Measurements from ENCODE around the gene CRTAC1. TPM values are rescaled to one million over a fixed set of nuclear protein-coding genes. Genes with fewer than 3 reads are reported as not detected.

The CRTAC1 gene
- total and polyA plus RNA-seq, 10 of the 15 experiments (the other 5 are each of a cell fraction or from before 2014, with no cell fraction given): 0.10 TPM; not detected in 9

GRCh38 chr10:97892939-97893338 lies 137.5 kb downstream of the CRTAC1 start:
- no peak for FAIRE-seq
- CTCF ChIA-PET: interaction anchor here (0.9 kb wide), 1 partner anchor 22 kb away, joined by 3 read pairs; no protein-coding TSS in a partner anchor

More at GRCh38 chr10:97892939-97893338, 137.5 kb downstream of the CRTAC1 start:
- H4K20me1 ChIP-seq (ENCODE audit: control insufficient read depth, insufficient read depth): no peaks in the 10 kb centered on the region
- no peaks in the 10 kb centered on the region for H3K4me1 ChIP-seq (ENCODE audit: control insufficient read depth, insufficient read depth, low read length)
- RAD21 ChIA-PET (ENCODE audit: unreplicated experiment): no interaction called here
- H3K4me2 ChIP-seq (ENCODE audit: control insufficient read depth, insufficient read depth): no peak overlapping the region
- no peak overlapping the region for H3K27ac ChIP-seq (ENCODE audit: control insufficient read depth, insufficient read depth)
- in situ Hi-C loops (cut with MboI): no loop called here
- H2AFZ ChIP-seq (ENCODE audit: control insufficient read depth, low read depth, low read length): no peak overlapping the region
- BruUV-seq (replicated peaks): no TSS peak
- DNase-seq (ENCODE audit: low read depth, low spot score): no peak
- TF ChIP-seq CEBPB (IDR thresholded peaks at IDR 0.05; ENCODE audit: borderline replicate concordance in 1 of 2, low read depth in 2 of 2, low read length in 2 of 2) (no peak), ZNF207 (IDR thresholded peaks at IDR 0.05; ENCODE audit: borderline replicate concordance) (no peak), TCF12 (IDR thresholded peaks at IDR 0.05; ENCODE audit: low read depth, low read length) (no peak), MTA3 (IDR thresholded peaks at IDR 0.05; ENCODE audit: borderline replicate concordance, low read length) (no peak), SMAD5 (IDR thresholded peaks at IDR 0.05; ENCODE audit: low read depth) (no peak), TBL1XR1 (IDR thresholded peaks at IDR 0.05; ENCODE audit: low read depth, low read length) (no peak), POLR2AphosphoS5 (IDR thresholded peaks at IDR 0.05; ENCODE audit: low read length) (no peak), ZNF592 (IDR thresholded peaks at IDR 0.05) (no peak), TCF3 (IDR thresholded peaks at IDR 0.05; ENCODE audit: borderline replicate concordance, insufficient read depth, low read depth, low read length) (no peak), ZSCAN29 (IDR thresholded peaks at IDR 0.05) (no peak), GATAD2B (conservative IDR thresholded peaks at IDR 0.05; ENCODE audit: low read depth) (no peak), NR2C1 (IDR thresholded peaks at IDR 0.05) (no peak), CHD1 (IDR thresholded peaks at IDR 0.05; ENCODE audit: low read depth, low read length) (no peak), SPI1 (IDR thresholded peaks at IDR 0.05; ENCODE audit: borderline replicate concordance, insufficient read depth, low read depth, low read length) (no peak), EGR1 (IDR thresholded peaks at IDR 0.05; ENCODE audit: borderline replicate concordance in 1 of 2, low read depth in 2 of 2, low read length in 2 of 2) (no peak), POU2F2 (IDR thresholded peaks at IDR 0.05; ENCODE audit: borderline replicate concordance, low read depth, low read length) (no peak), STAT1 (conservative IDR thresholded peaks at IDR 0.05) (no peak), FOXM1 (IDR thresholded peaks at IDR 0.05; ENCODE audit: low read depth, low read length) (no peak)
- TF ChIP-seq, protein P1, sequence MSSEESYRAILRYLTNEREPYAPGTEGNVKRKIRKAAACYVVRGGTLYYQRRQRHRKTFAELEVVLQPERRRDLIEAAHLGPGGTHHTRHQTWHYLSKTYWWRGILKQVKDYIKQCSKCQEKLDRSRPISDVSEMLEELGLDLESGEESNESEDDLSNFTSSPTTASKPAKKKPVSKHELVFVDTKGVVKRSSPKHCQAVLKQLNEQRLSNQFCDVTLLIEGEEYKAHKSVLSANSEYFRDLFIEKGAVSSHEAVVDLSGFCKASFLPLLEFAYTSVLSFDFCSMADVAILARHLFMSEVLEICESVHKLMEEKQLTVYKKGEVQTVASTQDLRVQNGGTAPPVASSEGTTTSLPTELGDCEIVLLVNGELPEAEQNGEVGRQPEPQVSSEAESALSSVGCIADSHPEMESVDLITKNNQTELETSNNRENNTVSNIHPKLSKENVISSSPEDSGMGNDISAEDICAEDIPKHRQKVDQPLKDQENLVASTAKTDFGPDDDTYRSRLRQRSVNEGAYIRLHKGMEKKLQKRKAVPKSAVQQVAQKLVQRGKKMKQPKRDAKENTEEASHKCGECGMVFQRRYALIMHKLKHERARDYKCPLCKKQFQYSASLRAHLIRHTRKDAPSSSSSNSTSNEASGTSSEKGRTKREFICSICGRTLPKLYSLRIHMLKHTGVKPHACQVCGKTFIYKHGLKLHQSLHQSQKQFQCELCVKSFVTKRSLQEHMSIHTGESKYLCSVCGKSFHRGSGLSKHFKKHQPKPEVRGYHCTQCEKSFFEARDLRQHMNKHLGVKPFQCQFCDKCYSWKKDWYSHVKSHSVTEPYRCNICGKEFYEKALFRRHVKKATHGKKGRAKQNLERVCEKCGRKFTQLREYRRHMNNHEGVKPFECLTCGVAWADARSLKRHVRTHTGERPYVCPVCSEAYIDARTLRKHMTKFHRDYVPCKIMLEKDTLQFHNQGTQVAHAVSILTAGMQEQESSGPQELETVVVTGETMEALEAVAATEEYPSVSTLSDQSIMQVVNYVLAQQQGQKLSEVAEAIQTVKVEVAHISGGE (CRISPR knock-in tag; IDR thresholded peaks at IDR 0.05): no peak
- no peak for ATAC-seq
- H3K4me3 ChIP-seq: no peak overlapping the region
- no peaks in the 10 kb centered on the region for H3K36me3 ChIP-seq (ENCODE audit: control insufficient read depth in 2 of 2, insufficient read depth in 2 of 2, low read length in 1 of 2)
- intact Hi-C loops (cut with micrococcal nuclease; ENCODE audit: unreplicated experiment): no loop called here
- POLR2A ChIA-PET: no interaction called here
- H3K79me2 ChIP-seq (ENCODE audit: control insufficient read depth, insufficient read depth, low read length): no peaks in the 10 kb centered on the region
- peaks cover 0 to 2% of the 10 kb centered on the region in 2 experiments; a peak in 2 of 4 replicates for H3K27me3 ChIP-seq (replicated peaks in 1 of 2; ENCODE audit: control insufficient read depth in 2 of 2, insufficient read depth in 2 of 2, low read length in 1 of 2)
- H3K9ac ChIP-seq (ENCODE audit: control insufficient read depth, insufficient read depth, low read length): no peak overlapping the region
- SMC1A ChIA-PET (ENCODE audit: uncharacterized antibody, unreplicated experiment): no interaction called here
- H3K9me3 ChIP-seq (replicated peaks; ENCODE audit: control insufficient read depth, insufficient read depth, low read length): no peaks in the 10 kb centered on the region
- WGBS (ENCODE audit: insufficient coverage, insufficient replicate concordance, low lambda C conversion rate, missing lambda C conversion rate): 17% methylated on average over 2 of the region's 2 CpGs

Measured in GM12878 (cell line).